Mesenchymal stem cell (in vitro differentiated cells and primary cell): ENCODE measurements around the gene DOCK10.

Experiments
- DNase-seq: peaks from one replicate; pipeline ENCODE4 v3.0.0-alpha.2; 2013
- H2AFZ ChIP-seq: one replicate; pipeline ENCODE4 v1.6.1; 2013; ENCODE audit warnings: low read depth, mild to moderate bottlenecking, control low read depth, inconsistent platforms, low read length, moderate library complexity
- H2AK5ac ChIP-seq: 2 replicates; pipeline ENCODE4 v1.6.1; 2013; ENCODE audit warnings: low read length, moderate library complexity, mild to moderate bottlenecking, inconsistent platforms; ENCODE audit not compliant: severe bottlenecking
- H2BK120ac ChIP-seq: one replicate; pipeline ENCODE4 v1.6.1; 2013; ENCODE audit warnings: low read depth, mild to moderate bottlenecking, inconsistent platforms, low read length, moderate library complexity
- H2BK12ac ChIP-seq, 2 experiments: one replicate each; pipeline ENCODE4 v1.6.1; 2013; ENCODE audit warnings: inconsistent platforms in 2 of 2, low read length in 2 of 2, mild to moderate bottlenecking in 2 of 2, moderate library complexity in 2 of 2, control low read depth in 1 of 2
- H2BK15ac ChIP-seq: one replicate; pipeline ENCODE4 v1.6.1; 2013; ENCODE audit warnings: mild to moderate bottlenecking, low read depth, inconsistent platforms; ENCODE audit not compliant: poor library complexity, severe bottlenecking
- H2BK5ac ChIP-seq: 2 replicates; pipeline ENCODE4 v1.6.1; 2013; ENCODE audit warnings: low read depth, mild to moderate bottlenecking, low read length, control low read depth, inconsistent platforms; ENCODE audit not compliant: poor library complexity, severe bottlenecking
- H3K14ac ChIP-seq, 2 experiments: one replicate each; pipeline ENCODE4 v1.6.1; 2013; ENCODE audit warnings: inconsistent platforms in 2 of 2, low read length in 2 of 2, control low read depth in 1 of 2, mild to moderate bottlenecking in 1 of 2, moderate library complexity in 1 of 2
- H3K18ac ChIP-seq, 2 experiments: one replicate each; pipeline ENCODE4 v1.6.1; 2013; ENCODE audit warnings: inconsistent platforms in 2 of 2, low read length in 2 of 2, control low read depth in 1 of 2, low read depth in 1 of 2, mild to moderate bottlenecking in 1 of 2
- H3K23ac ChIP-seq, 2 experiments: one replicate each; pipeline ENCODE4 v1.6.1; 2013; ENCODE audit warnings: inconsistent platforms in 2 of 2, low read length in 2 of 2, mild to moderate bottlenecking in 2 of 2, moderate library complexity in 2 of 2, control low read depth in 1 of 2
- H3K27ac ChIP-seq: 2 replicates; pipeline ENCODE4 v1.5.1; 2013; ENCODE audit warnings: mild to moderate bottlenecking, moderate library complexity, low read length, control low read depth, inconsistent platforms; ENCODE audit not compliant: poor library complexity, severe bottlenecking
- H3K27me3 ChIP-seq, 2 experiments: 2 replicates each; pipeline versions ENCODE4 v1.6.1 to v1.7.0; 2013; ENCODE audit warnings: low read length in 2 of 2, mild to moderate bottlenecking in 2 of 2, moderate library complexity in 2 of 2, control low read depth in 1 of 2, inconsistent platforms in 1 of 2; ENCODE audit not compliant: control insufficient read depth in 1 of 2, insufficient read depth in 1 of 2
- H3K36me3 ChIP-seq, 2 experiments: 2 replicates each; pipeline versions ENCODE4 v1.6.1 to v1.7.0; 2013; ENCODE audit warnings: low read length in 2 of 2, control low read depth in 1 of 2, inconsistent platforms in 1 of 2, low read depth in 1 of 2, mild to moderate bottlenecking in 1 of 2; ENCODE audit not compliant: insufficient read depth in 2 of 2, control insufficient read depth in 1 of 2
- H3K4ac ChIP-seq, 2 experiments: one replicate each; pipeline ENCODE4 v1.6.1; 2013; ENCODE audit warnings: inconsistent platforms in 2 of 2, low read length in 2 of 2, mild to moderate bottlenecking in 2 of 2, moderate library complexity in 2 of 2, control low read depth in 1 of 2, low read depth in 1 of 2
- H3K4me1 ChIP-seq: 2 replicates; pipeline ENCODE4 v1.6.1; 2013; ENCODE audit warnings: low read depth, low read length, control low read depth; ENCODE audit not compliant: control insufficient read depth, insufficient read depth
- H3K4me2 ChIP-seq: 2 replicates; pipeline ENCODE4 v1.6.1; 2013; ENCODE audit warnings: low read length, mild to moderate bottlenecking, inconsistent platforms; ENCODE audit not compliant: poor library complexity, severe bottlenecking
- H3K4me3 ChIP-seq, 2 experiments: 2 replicates each; pipeline versions ENCODE4 v1.5.1 to v1.7.0; 2013; ENCODE audit warnings: low read length in 2 of 2, mild to moderate bottlenecking in 2 of 2, control low read depth in 1 of 2, low read depth in 1 of 2; ENCODE audit not compliant: insufficient read depth in 1 of 2
- H3K79me1 ChIP-seq: replicated peaks from 2 replicates; pipeline ENCODE4 v1.6.1; 2013; ENCODE audit warnings: mild to moderate bottlenecking, control low read depth, low read length, inconsistent platforms; ENCODE audit not compliant: poor library complexity, severe bottlenecking
- H3K9ac ChIP-seq: 2 replicates; pipeline ENCODE4 v1.7.0; 2013; ENCODE audit warnings: mild to moderate bottlenecking, low read length, moderate library complexity
- H3K9me3 ChIP-seq: 2 replicates; pipeline ENCODE4 v1.7.0; 2013; ENCODE audit warnings: mild to moderate bottlenecking, low read length; ENCODE audit not compliant: control insufficient read depth
- H4K8ac ChIP-seq: one replicate; pipeline ENCODE4 v1.6.1; 2013; ENCODE audit warnings: inconsistent platforms, mild to moderate bottlenecking, low read length, moderate library complexity
- H4K91ac ChIP-seq: one replicate; pipeline ENCODE4 v1.6.1; 2013; ENCODE audit warnings: mild to moderate bottlenecking, low read length, inconsistent platforms
- WGBS: methylation state at CpG from one replicate; pipeline ENCODE4 v1.1.7; 2013; ENCODE audit warnings: mixed read lengths; 5-methylcytosine and 5-hydroxymethylcytosine counted together

Gene DOCK10

DNA sequence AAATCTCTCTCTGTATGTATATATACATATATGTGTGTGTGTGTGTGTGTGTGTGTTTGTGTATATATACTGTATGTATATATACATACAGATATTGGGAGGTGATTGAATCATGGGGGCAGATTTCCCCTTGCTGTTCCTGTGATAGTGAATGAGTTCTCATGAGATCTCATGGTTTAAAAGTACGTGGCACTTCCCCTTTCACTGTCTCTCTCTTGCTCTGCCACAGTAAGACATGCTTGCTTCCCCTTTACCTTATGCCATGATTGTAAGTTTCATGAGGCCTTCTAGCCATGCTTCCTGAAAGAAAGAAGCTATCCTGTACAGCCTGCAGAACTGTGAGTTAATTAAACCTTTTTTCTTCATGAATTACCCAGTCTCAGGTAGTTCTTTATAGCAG, 307.3 kb downstream of the DOCK10 start:
- Histone ChIP-seq H3K36me3 (no peaks in the 10 kb centered on the region), H3K4me1 (no peaks in the 10 kb centered on the region), H3K79me1 (no peaks in the 10 kb centered on the region), H3K18ac (no peak overlapping the region), H3K27ac (no peak overlapping the region), H3K4me2 (no peak overlapping the region), H4K8ac (no peak overlapping the region), H3K9ac (no peak overlapping the region), H3K9me3 (peaks cover 26% of the 10 kb centered on the region), H2BK15ac (no peak overlapping the region), H3K27me3 (no peaks in the 10 kb centered on the region), H2BK5ac (no peak overlapping the region), H3K4ac (no peak overlapping the region), H2BK12ac (no peak overlapping the region), H3K14ac (no peak overlapping the region), H2AFZ (no peak overlapping the region), H2BK120ac (no peak overlapping the region), H2AK5ac (no peak overlapping the region), H3K4me3 (no peak overlapping the region), H4K91ac (no peak overlapping the region), H3K23ac (no peak overlapping the region)
- no peak for DNase-seq
- WGBS = 75% methylated on average over 1 of the region's 1 CpG

DNA sequence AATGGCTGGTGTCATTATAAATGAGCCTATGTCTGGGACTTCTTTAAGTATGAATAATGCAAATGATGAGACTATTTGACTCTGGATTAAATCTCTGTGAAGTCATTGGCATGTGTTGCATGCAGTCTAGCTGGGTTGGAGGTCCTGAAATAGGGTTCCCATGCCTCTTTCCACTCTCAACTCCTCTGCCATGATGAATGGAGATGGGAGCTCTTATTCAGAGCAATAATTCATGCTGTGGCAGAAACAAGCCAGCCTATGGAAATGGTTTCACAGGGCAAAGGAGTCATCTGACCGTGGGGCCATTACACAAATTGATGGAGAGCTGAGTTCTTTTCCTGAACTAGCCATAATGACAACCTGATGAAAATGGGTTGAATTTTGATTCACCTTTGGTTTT, 310.6 kb downstream of the DOCK10 start:
- no peaks in the 10 kb centered on the region for H3K79me1 ChIP-seq
- H2BK12ac ChIP-seq = no peak overlapping the region
- H3K18ac ChIP-seq = no peak overlapping the region
- no peak overlapping the region for H2BK120ac ChIP-seq
- no peak overlapping the region for H3K9ac ChIP-seq
- H2BK5ac ChIP-seq = no peak overlapping the region
- H2AFZ ChIP-seq = no peak overlapping the region
- WGBS = 80% methylated on average over 1 of the region's 1 CpG
- H2BK15ac ChIP-seq = no peak overlapping the region
- H3K9me3 ChIP-seq = peaks cover 35% of the 10 kb centered on the region
- no peak overlapping the region for H3K27ac ChIP-seq
- no peak overlapping the region for H3K4ac ChIP-seq
- no peak overlapping the region for H2AK5ac ChIP-seq
- H3K4me3 ChIP-seq = no peak overlapping the region
- no peaks in the 10 kb centered on the region for H3K4me1 ChIP-seq
- H4K91ac ChIP-seq = no peak overlapping the region
- H4K8ac ChIP-seq = no peak overlapping the region
- H3K14ac ChIP-seq = no peak overlapping the region
- H3K27me3 ChIP-seq = no peaks in the 10 kb centered on the region
- no peaks in the 10 kb centered on the region for H3K36me3 ChIP-seq
- H3K23ac ChIP-seq = no peak overlapping the region
- no peak overlapping the region for H3K4me2 ChIP-seq
- no peak for DNase-seq

DNA sequence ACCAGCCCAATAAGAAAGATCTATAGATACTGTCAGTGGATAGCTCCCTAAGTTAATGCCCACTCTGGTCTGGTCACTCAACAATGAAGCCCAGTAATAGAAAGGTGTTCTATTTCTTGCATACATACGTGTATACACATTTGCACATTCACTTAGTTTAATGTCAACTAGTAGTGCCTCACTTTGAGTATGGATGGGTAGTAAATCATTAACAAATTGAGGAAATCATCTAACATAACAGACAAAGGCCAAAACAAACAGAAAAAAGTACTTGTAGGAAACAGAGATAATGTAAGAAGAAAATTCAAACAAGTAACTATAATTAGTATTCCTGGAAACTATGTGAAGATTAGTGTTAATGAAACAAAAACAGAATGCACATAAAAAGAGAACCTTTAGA, 312.8 kb downstream of the DOCK10 start:
- no peak overlapping the region for H3K23ac ChIP-seq
- H3K27ac ChIP-seq = no peak overlapping the region
- H3K27me3 ChIP-seq = no peaks in the 10 kb centered on the region
- H2BK120ac ChIP-seq = no peak overlapping the region
- no peak overlapping the region for H2BK5ac ChIP-seq
- WGBS = no CpG with 5 or more reads among the region's 1 CpG
- peaks cover 22% of the 10 kb centered on the region for H3K9me3 ChIP-seq
- no peaks in the 10 kb centered on the region for H3K79me1 ChIP-seq
- H3K9ac ChIP-seq = no peak overlapping the region
- H3K4ac ChIP-seq = no peak overlapping the region
- H4K91ac ChIP-seq = no peak overlapping the region
- no peak overlapping the region for H2BK12ac ChIP-seq
- no peak overlapping the region for H2BK15ac ChIP-seq
- no peak overlapping the region for H4K8ac ChIP-seq
- no peak overlapping the region for H3K4me3 ChIP-seq
- H3K14ac ChIP-seq = no peak overlapping the region
- H3K36me3 ChIP-seq = no peaks in the 10 kb centered on the region
- no peak overlapping the region for H3K18ac ChIP-seq
- no peaks in the 10 kb centered on the region for H3K4me1 ChIP-seq
- no peak for DNase-seq
- no peak overlapping the region for H2AK5ac ChIP-seq
- no peak overlapping the region for H3K4me2 ChIP-seq
- H2AFZ ChIP-seq = no peak overlapping the region

DNA sequence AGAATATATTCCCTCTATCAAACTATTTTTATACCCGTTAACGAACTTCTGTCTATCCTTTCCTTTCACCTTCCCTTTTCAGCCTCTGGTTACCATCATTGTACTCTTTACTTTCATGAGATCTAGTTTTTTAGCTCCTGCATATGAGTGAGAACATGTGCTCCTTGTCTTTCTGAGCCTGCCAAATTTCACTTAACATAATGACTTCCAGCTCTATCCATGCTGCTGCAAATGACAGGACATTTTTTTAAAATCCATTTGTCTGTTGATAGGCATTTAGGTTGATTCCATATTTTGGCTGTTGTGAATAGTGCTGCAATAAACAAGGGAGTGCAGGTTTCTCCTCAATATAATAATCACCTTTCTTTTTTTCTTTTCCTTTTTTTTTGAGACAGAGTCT, 317.9 kb downstream of the DOCK10 start:
- H3K4me1 ChIP-seq = peaks cover 1% of the 10 kb centered on the region
- H3K79me1 ChIP-seq = no peaks in the 10 kb centered on the region
- no peak overlapping the region for H2BK5ac ChIP-seq
- no peak overlapping the region for H3K23ac ChIP-seq
- no peak overlapping the region for H3K18ac ChIP-seq
- peaks cover 22% of the 10 kb centered on the region for H3K9me3 ChIP-seq
- no peak overlapping the region for H3K4ac ChIP-seq
- H3K4me3 ChIP-seq = no peak overlapping the region
- no peaks in the 10 kb centered on the region for H3K27me3 ChIP-seq
- H3K36me3 ChIP-seq = no peaks in the 10 kb centered on the region
- WGBS = 90% methylated on average over 2 of the region's 2 CpGs
- H3K4me2 ChIP-seq = no peak overlapping the region
- no peak overlapping the region for H3K14ac ChIP-seq
- DNase-seq = no peak
- H2BK12ac ChIP-seq = no peak overlapping the region
- H3K9ac ChIP-seq = no peak overlapping the region
- no peak overlapping the region for H2AFZ ChIP-seq
- no peak overlapping the region for H2BK15ac ChIP-seq
- no peak overlapping the region for H2BK120ac ChIP-seq
- H2AK5ac ChIP-seq = no peak overlapping the region
- H3K27ac ChIP-seq = no peak overlapping the region
- no peak overlapping the region for H4K8ac ChIP-seq
- no peak overlapping the region for H4K91ac ChIP-seq
